Bronchial epithelial cell (primary cell): ENCODE data around the gene SERGEF. TPM values are rescaled to one million over a fixed set of nuclear protein-coding genes. Genes with fewer than 3 reads are reported as not detected.
"Not testable (repeated sequence)": the region's sequence is repeated elsewhere in the genome, so short reads cannot be mapped to it uniquely, and the experiment has no call there.

ENCODE experiments used
- DNase-seq: peaks from one replicate; pipeline ENCODE4 v3.0.0-alpha.2; 2010; ENCODE audit warnings: low read depth
- FAIRE-seq: peaks from 2 replicates; lab custom pipeline; 2011; peaks lifted over from hg19 to GRCh38; lab: Jason Lieb, UNC
- H3K27me3 ChIP-seq: 2 replicates; pipeline ENCODE4 v1.5.1; 2011; ENCODE audit warnings: low read length; ENCODE audit not compliant: control insufficient read depth, insufficient read depth
- H3K36me3 ChIP-seq: 2 replicates; pipeline ENCODE4 v1.5.1; 2011; ENCODE audit warnings: low read length; ENCODE audit not compliant: control insufficient read depth, insufficient read depth
- H3K4me3 ChIP-seq: 2 replicates; pipeline ENCODE4 v1.5.1; 2011; ENCODE audit warnings: mild to moderate bottlenecking, low read depth, low read length, control low read depth
- CTCF ChIP-seq: IDR thresholded peaks from 2 replicates; pipeline ENCODE4 v1.5.1; 2011; ENCODE audit warnings: mild to moderate bottlenecking, moderate library complexity, low read length, control low read depth, inconsistent platforms; ENCODE audit not compliant: insufficient read depth, severe bottlenecking
- total RNA-seq: library from RNA; depleted of rRNA; stranded (reverse); fragments of >200 nt; gene quantifications from 2 replicates; pipeline ENCODE4 v1.2.1, GENCODE V29; 2014

SERGEF gene
- total RNA-seq, 1 donor from 2014 or later, result 29.2 TPM

GRCh38 chr11:17878743-17879142 lies 134.1 kb downstream of the SERGEF start:
- Histone ChIP-seq H3K4me3 (no peak overlapping the region), H3K27me3 (no peaks in the 10 kb centered on the region), H3K36me3 (peaks cover under 1% of the 10 kb centered on the region)
- TF ChIP-seq CTCF, result no peak
- DNase-seq, result no peak
- no peak for FAIRE-seq

- DNase-seq (no peak), FAIRE-seq (no peak)
These were observed 135.0 kb downstream of the SERGEF start for GRCh38 chr11:17877886-17878285.

GRCh38 chr11:17876827-17877226 lies 136.0 kb downstream of the SERGEF start:
- Histone ChIP-seq H3K36me3 (peaks cover 2% of the 10 kb centered on the region), H3K27me3 (no peaks in the 10 kb centered on the region), H3K4me3 (no peak overlapping the region)
- no peak for TF ChIP-seq CTCF
- DNase-seq (peak; percentile 17), FAIRE-seq (peak; percentile 50)

More at GRCh38 chr11:17877886-17878285, 135.0 kb downstream of the SERGEF start:
- TF ChIP-seq CTCF, result no peak
- no peaks in the 10 kb centered on the region for H3K27me3 ChIP-seq
- peaks cover 2% of the 10 kb centered on the region for H3K36me3 ChIP-seq
- no peak overlapping the region for H3K4me3 ChIP-seq

- Histone ChIP-seq H3K27me3 (no peaks in the 10 kb centered on the region), H3K4me3 (no peak overlapping the region), H3K36me3 (peaks cover 2% of the 10 kb centered on the region)
- DNase-seq, result no peak
- FAIRE-seq, result no peak
- TF ChIP-seq CTCF, result no peak
These were observed 137.0 kb downstream of the SERGEF start for GRCh38 chr11:17875891-17876290.

- DNase-seq, result no peak
- FAIRE-seq, result no peak
- peaks cover 2% of the 10 kb centered on the region for H3K36me3 ChIP-seq
- TF ChIP-seq CTCF, result no peak
- H3K4me3 ChIP-seq, result no peak overlapping the region
- no peaks in the 10 kb centered on the region for H3K27me3 ChIP-seq
These were observed 139.3 kb downstream of the SERGEF start for GRCh38 chr11:17873586-17873985.

- not testable (repeated sequence) for FAIRE-seq, H3K36me3 ChIP-seq, H3K4me3 ChIP-seq, DNase-seq, H3K27me3 ChIP-seq
These were observed 144.4 kb downstream of the SERGEF start for GRCh38 chr11:17868398-17868797.
